ENCODE measurements around the gene GGA1. TPM values are rescaled to one million over a fixed set of nuclear protein-coding genes. Genes with fewer than 3 reads are reported as not detected.

The GGA1 gene
- total RNA-seq, 2 donors from 2014 or later = 43.9 to 146 TPM

DNA sequence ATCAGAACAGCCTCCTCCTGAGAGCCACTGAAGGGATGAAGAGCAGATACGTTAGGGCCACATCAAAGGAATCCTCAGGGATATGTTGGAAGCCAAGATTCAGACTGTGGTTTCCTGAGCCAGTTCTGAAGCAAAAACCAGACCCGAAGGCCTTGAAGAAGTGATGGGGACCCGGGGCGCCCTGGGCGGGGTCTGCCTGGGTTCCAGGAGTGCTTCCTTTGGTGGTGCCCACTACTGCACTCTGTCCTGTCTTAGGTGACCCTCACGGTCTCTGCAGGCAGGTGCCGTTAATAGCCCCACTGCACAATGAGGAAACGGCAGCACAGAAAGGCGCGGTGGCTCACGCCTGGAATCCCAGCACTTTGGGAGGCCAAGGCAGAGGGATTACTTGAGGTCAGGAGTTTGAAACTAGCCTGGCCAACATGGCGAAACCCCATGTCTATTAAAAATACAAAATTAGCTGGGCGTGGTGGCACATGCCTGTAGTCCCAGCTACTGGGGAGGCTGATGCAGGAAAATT lies 18.0 kb downstream of the GGA1 start:
- Histone ChIP-seq H3K4me3 (no peak overlapping the region), H3K27ac (peak overlapping the region; percentile 57 to 66), H3K27me3 (replicated peaks; ENCODE audit: insufficient read depth) (no peaks in the 10 kb centered on the region), H3K9me3 (no peaks in the 10 kb centered on the region), H3K36me3 (peaks cover 0 to 9% of the 10 kb centered on the region in 2 donors), H3K4me1 (replicated peaks) (peaks cover 7% of the 10 kb centered on the region)
- DNase-seq (ENCODE audit: low spot score) = no peak
- TF ChIP-seq POLR2A (IDR thresholded peaks at IDR 0.05) = no peak
- TF ChIP-seq, protein P1, sequence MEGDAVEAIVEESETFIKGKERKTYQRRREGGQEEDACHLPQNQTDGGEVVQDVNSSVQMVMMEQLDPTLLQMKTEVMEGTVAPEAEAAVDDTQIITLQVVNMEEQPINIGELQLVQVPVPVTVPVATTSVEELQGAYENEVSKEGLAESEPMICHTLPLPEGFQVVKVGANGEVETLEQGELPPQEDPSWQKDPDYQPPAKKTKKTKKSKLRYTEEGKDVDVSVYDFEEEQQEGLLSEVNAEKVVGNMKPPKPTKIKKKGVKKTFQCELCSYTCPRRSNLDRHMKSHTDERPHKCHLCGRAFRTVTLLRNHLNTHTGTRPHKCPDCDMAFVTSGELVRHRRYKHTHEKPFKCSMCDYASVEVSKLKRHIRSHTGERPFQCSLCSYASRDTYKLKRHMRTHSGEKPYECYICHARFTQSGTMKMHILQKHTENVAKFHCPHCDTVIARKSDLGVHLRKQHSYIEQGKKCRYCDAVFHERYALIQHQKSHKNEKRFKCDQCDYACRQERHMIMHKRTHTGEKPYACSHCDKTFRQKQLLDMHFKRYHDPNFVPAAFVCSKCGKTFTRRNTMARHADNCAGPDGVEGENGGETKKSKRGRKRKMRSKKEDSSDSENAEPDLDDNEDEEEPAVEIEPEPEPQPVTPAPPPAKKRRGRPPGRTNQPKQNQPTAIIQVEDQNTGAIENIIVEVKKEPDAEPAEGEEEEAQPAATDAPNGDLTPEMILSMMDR (IDR thresholded peaks at IDR 0.05) = no peak
- no peak for TF ChIP-seq POLR2AphosphoS5 (IDR thresholded peaks at IDR 0.05)
- intact Hi-C loops (cut with DNase I) = no loop called here
- WGBS = 57% methylated on average over 13 of the region's 13 CpGs

DNA sequence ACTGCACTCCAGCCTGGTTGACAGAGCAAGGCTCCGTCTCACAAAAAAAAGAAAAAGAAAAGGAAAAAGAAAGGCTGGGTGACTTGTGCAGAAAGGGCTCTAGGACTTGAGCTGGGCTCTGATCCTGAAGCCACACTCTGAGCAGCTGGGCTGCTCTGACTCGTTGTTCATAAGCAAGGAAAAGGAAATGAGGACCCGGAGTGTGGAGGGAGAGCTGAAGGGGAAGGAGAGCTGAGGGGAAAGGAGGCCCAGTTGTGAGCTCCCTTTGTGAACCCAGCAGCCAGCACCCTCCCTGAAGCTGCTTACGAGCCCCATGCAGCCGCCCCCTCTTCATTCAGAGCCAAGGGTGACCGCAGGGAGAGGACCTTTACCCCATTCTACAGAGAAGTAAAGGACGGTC lies 18.5 kb downstream of the GGA1 start:
- TF ChIP-seq POLR2AphosphoS5 (IDR thresholded peaks at IDR 0.05) (no peak), POLR2A (IDR thresholded peaks at IDR 0.05) (no peak)
- TF ChIP-seq, protein P1 (IDR thresholded peaks at IDR 0.05) = no peak
- Histone ChIP-seq H3K9me3 (no peaks in the 10 kb centered on the region), H3K4me3 (no peak overlapping the region), H3K36me3 (peaks cover 0 to 9% of the 10 kb centered on the region in 2 donors), H3K4me1 (replicated peaks) (peaks cover 7% of the 10 kb centered on the region), H3K27me3 (replicated peaks; ENCODE audit: insufficient read depth) (no peaks in the 10 kb centered on the region), H3K27ac (peak overlapping the region in 1 of 2 donors; percentile 66)
- no peak for DNase-seq (ENCODE audit: low spot score)
- 75% methylated on average over 7 of the region's 7 CpGs for WGBS
- intact Hi-C loops (cut with DNase I) = no loop called here

DNA sequence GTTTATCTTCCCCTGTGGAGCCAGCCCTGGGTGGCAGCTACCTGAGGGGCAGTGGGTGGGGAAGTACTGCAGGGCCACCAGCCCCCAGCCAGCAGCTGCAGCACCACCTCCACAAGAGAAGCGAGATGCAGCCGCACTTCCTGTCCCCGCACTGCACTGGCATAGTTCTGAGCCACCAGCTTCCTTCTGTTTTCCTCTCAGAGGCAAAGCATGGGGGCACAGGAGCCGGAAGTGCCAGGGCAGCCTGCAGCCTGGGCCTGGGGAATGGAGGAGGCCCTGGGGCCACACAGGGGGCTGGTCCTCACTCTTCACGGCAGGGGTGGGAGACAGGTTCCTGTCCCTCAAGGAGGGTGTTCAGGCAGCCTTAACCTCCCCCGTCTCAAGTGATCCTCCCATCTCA lies 18.9 kb downstream of the GGA1 start:
- TF ChIP-seq POLR2A (IDR thresholded peaks at IDR 0.05) = no peak
- TF ChIP-seq, protein P1 (IDR thresholded peaks at IDR 0.05) = no peak
- TF ChIP-seq POLR2AphosphoS5 (IDR thresholded peaks at IDR 0.05) = no peak
- Histone ChIP-seq H3K9me3 (no peaks in the 10 kb centered on the region), H3K4me3 (no peak overlapping the region), H3K36me3 (peaks cover 0 to 9% of the 10 kb centered on the region in 2 donors), H3K27me3 (replicated peaks; ENCODE audit: insufficient read depth) (no peaks in the 10 kb centered on the region), H3K4me1 (replicated peaks) (peaks cover 7% of the 10 kb centered on the region), H3K27ac (peak overlapping the region in 1 of 2 donors; percentile 66)
- no peak for DNase-seq (ENCODE audit: low spot score)
- 73% methylated on average over 6 of the region's 6 CpGs for WGBS
- intact Hi-C loops (cut with DNase I) = no loop called here

DNA sequence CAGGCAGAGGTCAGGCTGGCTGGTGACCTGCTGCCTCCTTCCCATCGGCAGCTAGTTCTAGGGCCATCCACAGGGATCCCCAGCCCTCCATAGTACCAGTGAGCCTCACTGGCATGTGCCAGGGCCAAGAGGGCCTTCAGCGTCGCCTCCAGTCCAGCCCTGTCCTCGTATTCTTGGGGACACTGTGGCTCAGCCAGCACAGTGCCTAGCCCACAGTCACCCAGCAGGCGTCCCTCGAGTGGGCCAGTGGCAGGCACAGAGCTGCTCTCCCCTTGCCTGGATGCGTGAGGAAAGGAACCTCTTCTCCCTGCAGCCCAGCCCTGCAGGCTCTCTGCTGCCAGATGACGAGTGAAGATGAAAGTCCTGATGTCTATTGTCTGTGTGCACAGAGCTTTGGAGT lies 20.2 kb downstream of the GGA1 start:
- Histone ChIP-seq H3K36me3 (peaks cover 0 to 9% of the 10 kb centered on the region in 2 donors), H3K4me1 (replicated peaks) (peaks cover 7% of the 10 kb centered on the region), H3K9me3 (no peaks in the 10 kb centered on the region), H3K4me3 (no peak overlapping the region), H3K27ac (no peak overlapping the region), H3K27me3 (replicated peaks; ENCODE audit: insufficient read depth) (no peaks in the 10 kb centered on the region)
- intact Hi-C loops (cut with DNase I) = no loop called here
- TF ChIP-seq POLR2AphosphoS5 (IDR thresholded peaks at IDR 0.05) (no peak), POLR2A (IDR thresholded peaks at IDR 0.05) (no peak)
- TF ChIP-seq, protein P1 (IDR thresholded peaks at IDR 0.05) = no peak
- 85% methylated on average over 7 of the region's 8 CpGs for whole genome bisulfite sequencing
- DNase-seq (ENCODE audit: low spot score) = no peak

DNA sequence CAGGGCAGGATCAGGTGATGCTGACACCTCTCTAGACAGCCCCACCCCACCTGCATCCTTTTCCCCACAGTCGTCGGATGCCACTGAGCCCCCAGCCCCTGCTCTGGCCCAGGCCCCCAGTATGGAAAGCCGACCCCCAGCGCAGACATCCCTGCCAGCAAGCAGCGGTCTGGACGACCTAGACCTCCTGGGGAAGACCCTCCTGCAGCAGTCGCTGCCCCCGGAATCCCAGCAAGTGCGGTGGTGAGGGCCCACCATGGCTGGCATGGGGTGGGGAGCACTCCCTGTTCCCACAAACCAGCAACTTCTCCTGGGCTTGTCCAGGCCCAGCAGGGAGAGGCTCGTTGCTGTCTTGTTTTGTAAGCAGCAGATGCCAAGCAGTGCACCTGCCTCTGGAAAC lies 21.3 kb downstream of the GGA1 start:
- TF ChIP-seq POLR2AphosphoS5 (IDR thresholded peaks at IDR 0.05) = no peak
- no peak for TF ChIP-seq POLR2A (IDR thresholded peaks at IDR 0.05)
- TF ChIP-seq, protein P1 (IDR thresholded peaks at IDR 0.05) = no peak
- DNase-seq (ENCODE audit: low spot score) = no peak
- no peaks in the 10 kb centered on the region for H3K9me3 ChIP-seq
- intact Hi-C loops (cut with DNase I) = no loop called here
- 69% methylated on average over 7 of the region's 10 CpGs for WGBS
- H3K27ac ChIP-seq = no peak overlapping the region
- H3K4me3 ChIP-seq = no peak overlapping the region
- peaks cover 0 to 9% of the 10 kb centered on the region in 2 donors for H3K36me3 ChIP-seq
- no peaks in the 10 kb centered on the region for H3K27me3 ChIP-seq (replicated peaks; ENCODE audit: insufficient read depth)
- peaks cover 7% of the 10 kb centered on the region for H3K4me1 ChIP-seq (replicated peaks)

All from prostate gland (tissue), 2 donors.